B cell (primary cell): Measurements from ENCODE around the gene RARRES1. TPM values are rescaled to one million over a fixed set of nuclear protein-coding genes. Genes with fewer than 3 reads are reported as not detected.

ENCODE experiments used
- ATAC-seq: fragments of 200-7000 bp; cut with Tn5 transposase; one replicate; pipeline ENCODE4 v1.10.0; 2021; ENCODE audit warnings: low read depth, mild to moderate bottlenecking, moderate number of reproducible peaks, moderate library complexity
- CTCF ChIA-PET: fragments of 350-600 bp; sonication (Branson Sonifier 250); formaldehyde crosslinking; loops from one replicate; lab custom pipeline; 2021; ENCODE audit warnings: antibody characterized with exemption, inconsistent platforms; lab: Charles Lee
- POLR2A ChIA-PET: fragments of 350-600 bp; sonication (Branson Sonifier 250); formaldehyde crosslinking; loops from one replicate; lab custom pipeline; 2021; ENCODE audit warnings: antibody characterized with exemption; lab: Charles Lee
- DNase-seq: peaks from one replicate; pipeline ENCODE4 v3.0.0; 2013
- H2AFZ ChIP-seq: 2 replicates; pipeline ENCODE4 v1.6.1; 2012; ENCODE audit warnings: mild to moderate bottlenecking, low read depth, low read length; ENCODE audit not compliant: insufficient read depth, poor library complexity, severe bottlenecking
- H3K27ac ChIP-seq, 2 donors: 1 replicate in 1 of 2; 2 replicates in 1 of 2; pipeline ENCODE4 v1.5.1; 2012 to 2013; ENCODE audit warnings: low read length in 2 of 2, mild to moderate bottlenecking in 2 of 2, moderate library complexity in 1 of 2
- H3K27me3 ChIP-seq, 4 experiments: fragments of 200-600 bp in 1 of 4; sonication (generic) in 1 of 4; replicated peaks in 1 of 4; 1 replicate in 2 of 4; 2 replicates in 2 of 4; pipeline versions ENCODE4 v1.6.1 to v1.7.0; 2013 to 2016; ENCODE audit warnings: low read length in 3 of 4, mild to moderate bottlenecking in 2 of 4, mixed read lengths in 1 of 4, moderate library complexity in 1 of 4; ENCODE audit not compliant: insufficient read depth in 4 of 4, control insufficient read depth in 3 of 4; ENCODE audit errors: control extremely low read depth in 1 of 4
- H3K36me3 ChIP-seq, 2 experiments: replicated peaks in 1 of 2; 1 replicate in 1 of 2; 2 replicates in 1 of 2; pipeline versions ENCODE4 v1.6.1 to v1.7.1; 2013; ENCODE audit warnings: low read length in 1 of 2; ENCODE audit not compliant: insufficient read depth in 2 of 2, control insufficient read depth in 1 of 2; ENCODE audit errors: control extremely low read depth in 1 of 2, extremely low read depth in 1 of 2
- H3K4me1 ChIP-seq, 2 donors: fragments of 200-600 bp in 1 of 2; sonication (generic) in 1 of 2; 1 replicate in 1 of 2; 2 replicates in 1 of 2; pipeline versions ENCODE4 v1.5.1 to v1.6.1; 2013 to 2017; ENCODE audit warnings: low read length in 2 of 2; ENCODE audit not compliant: control insufficient read depth in 2 of 2, insufficient read depth in 2 of 2
- H3K4me2 ChIP-seq: replicated peaks from 2 replicates; pipeline ENCODE3; 2012; ENCODE audit warnings: mild to moderate bottlenecking, low read depth, low read length; ENCODE audit not compliant: poor library complexity, severe bottlenecking
- H3K4me3 ChIP-seq, 5 experiments: fragments of 200-600 bp in 1 of 5; sonication (generic) in 1 of 5; 1 replicate in 3 of 5; 2 replicates in 2 of 5; pipeline versions ENCODE4 v1.5.1 to v1.7.0; 2011 to 2016; ENCODE audit warnings: low read length in 4 of 5, mild to moderate bottlenecking in 4 of 5, low read depth in 2 of 5, control low read depth in 1 of 5, moderate library complexity in 1 of 5; ENCODE audit not compliant: insufficient read depth in 1 of 5; ENCODE audit errors: control extremely low read depth in 1 of 5, extremely low read depth in 1 of 5
- H3K79me2 ChIP-seq: fragments of 200-600 bp; sonication (generic); one replicate; pipeline ENCODE4 v1.6.0; 2016; ENCODE audit warnings: low read length; ENCODE audit not compliant: control insufficient read depth, insufficient read depth
- H3K9ac ChIP-seq: fragments of 200-600 bp; sonication (generic); 2 replicates; pipeline ENCODE4 v1.6.1; 2017; ENCODE audit warnings: mild to moderate bottlenecking, low read length, moderate library complexity
- H3K9me3 ChIP-seq, 3 donors: one replicate each; pipeline versions ENCODE4 v1.6.1 to v1.7.1; 2013; ENCODE audit warnings: low read length in 2 of 3; ENCODE audit not compliant: control insufficient read depth in 2 of 3, insufficient read depth in 1 of 3; ENCODE audit errors: control extremely low read depth in 1 of 3
- H4K20me1 ChIP-seq: 2 replicates; pipeline ENCODE4 v1.6.0; 2012; ENCODE audit warnings: mild to moderate bottlenecking, low read length; ENCODE audit not compliant: insufficient read depth, control insufficient read depth, poor library complexity, severe bottlenecking
- H3K27ac Mint-ChIP-seq: one replicate; pipeline ENCODE4 v1.8.0; 2021; ENCODE audit warnings: mixed read lengths
- H3K27me3 Mint-ChIP-seq: one replicate; pipeline ENCODE4 v1.8.0; 2021; ENCODE audit warnings: mixed read lengths
- H3K4me1 Mint-ChIP-seq: one replicate; pipeline ENCODE4 v1.8.0; 2021; ENCODE audit warnings: mixed read lengths
- H3K4me3 Mint-ChIP-seq: one replicate; pipeline ENCODE4 v1.8.0; 2021; ENCODE audit warnings: mixed read lengths
- H3K9me3 Mint-ChIP-seq: one replicate; pipeline ENCODE4 v1.8.0; 2022; ENCODE audit warnings: mixed read lengths; ENCODE audit not compliant: insufficient read depth
- CTCF ChIP-seq: fragments of 200-600 bp; IDR thresholded peaks from one replicate; pipeline ENCODE4 v1.8.0; 2022; ENCODE audit warnings: antibody characterized with exemption, mild to moderate bottlenecking
- EZH2 ChIP-seq: IDR thresholded peaks from 2 replicates; pipeline ENCODE4 v1.6.1; 2012; ENCODE audit warnings: borderline replicate concordance, low read depth, mild to moderate bottlenecking, moderate library complexity, low read length; ENCODE audit not compliant: insufficient read depth, poor library complexity, severe bottlenecking
- WGBS: methylation state at CpG from one replicate; pipeline ENCODE4 v1.1.5; 2013; ENCODE audit warnings: missing lambda C conversion rate; ENCODE audit not compliant: insufficient coverage; 5-methylcytosine and 5-hydroxymethylcytosine counted together
- intact Hi-C: fragments of 100-400 bp; cut with micrococcal nuclease; formaldehyde crosslinking; loops from one replicate; pipeline ENCODE4 v1.10.0; 2022
- polyA plus RNA-seq: library from polyadenylated mRNA; depleted of rRNA; stranded (reverse); fragments of >200 nt; gene quantifications from 2 replicates; pipeline ENCODE4 v1.2.3, GENCODE V29; 2012
- total RNA-seq, 2 donors: library from RNA; stranded (reverse); fragments of 120-200 nt in 1 of 2; gene quantifications; 1 replicate in 1 of 2; 2 replicates in 1 of 2; pipeline versions ENCODE4 v1.2.3 to v1.2.4, GENCODE V29; 2013 to 2022

Gene RARRES1
- total and polyA plus RNA-seq, 2 donors (not counting 1 experiment from before 2014, with no cell fraction given): not detected

GRCh38 chr3:158722108-158722507 lies 10.1 kb downstream of the RARRES1 start:
- DNase-seq (no peak), ATAC-seq (no peak)
- ChIA-PET POLR2A (no interaction called here), CTCF (interaction anchor here (0.7 kb wide), 1 partner anchor 64 kb away, joined by 3 read pairs; no protein-coding TSS in a partner anchor)
- Histone ChIP-seq H3K9me3 (no peaks in the 10 kb centered on the region), H3K4me2 (no peak overlapping the region), H3K9ac (no peak overlapping the region), H3K4me3 (no peak overlapping the region), H4K20me1 (no peaks in the 10 kb centered on the region), H2AFZ (no peak overlapping the region), H3K36me3 (peaks cover 0 to 2% of the 10 kb centered on the region in 2 experiments), H3K27ac (no peak overlapping the region), H3K27me3 (no peaks in the 10 kb centered on the region), H3K79me2 (no peaks in the 10 kb centered on the region), H3K4me1 (peaks cover 4 to 8% of the 10 kb centered on the region in 2 donors)
- H3K27ac Mint-ChIP-seq: no peak overlapping the region
- no peaks in the 10 kb centered on the region for H3K27me3 Mint-ChIP-seq
- TF ChIP-seq EZH2: no peak
- no peak for TF ChIP-seq CTCF
- peaks cover 12% of the 10 kb centered on the region for H3K4me1 Mint-ChIP-seq
- H3K9me3 Mint-ChIP-seq: no peaks in the 10 kb centered on the region
- no CpG with 5 or more reads among the region's 1 CpG for WGBS
- H3K4me3 Mint-ChIP-seq: no peak overlapping the region
- intact Hi-C loops: no loop called here

DNA sequence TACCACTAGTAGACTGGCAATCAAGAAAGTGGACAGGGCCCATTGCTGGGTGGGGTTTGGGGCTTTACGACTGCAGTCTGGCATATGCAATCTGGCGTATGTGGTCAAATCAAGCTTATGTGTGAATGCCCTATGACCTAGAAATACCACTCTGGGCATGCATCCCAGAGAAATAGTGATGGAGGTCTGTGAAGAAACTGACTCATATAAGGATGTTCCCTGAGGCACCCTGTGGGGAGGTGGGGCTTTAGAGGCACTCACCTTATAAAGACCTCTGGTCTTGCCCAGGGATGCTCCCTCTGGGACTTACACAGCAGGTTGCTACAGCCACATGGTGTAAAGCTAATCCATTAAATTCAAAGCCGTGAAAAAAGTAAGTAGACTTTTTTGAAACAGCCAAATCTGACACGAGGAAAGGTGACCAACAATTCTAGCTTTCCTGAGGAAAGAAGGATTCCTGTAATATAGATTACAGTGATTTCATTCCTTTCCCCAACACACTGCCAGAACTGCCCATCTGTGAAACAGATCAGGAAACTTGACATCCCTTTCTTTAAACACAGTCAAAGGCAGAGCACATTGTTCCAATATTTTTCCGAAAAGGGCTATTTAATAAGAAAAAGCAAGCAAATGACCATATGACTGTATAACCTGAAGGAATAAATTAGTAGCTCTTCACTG lies 13.6 kb downstream of the RARRES1 start:
- no peak overlapping the region for H3K27ac Mint-ChIP-seq
- TF ChIP-seq EZH2 (no peak), CTCF (no peak)
- H3K9me3 Mint-ChIP-seq: no peaks in the 10 kb centered on the region
- POLR2A ChIA-PET: interaction anchor here (0.7 kb wide), 1 partner anchor 110 kb away, joined by 5 read pairs; no protein-coding TSS in a partner anchor
- H3K9ac ChIP-seq: no peak overlapping the region
- peaks cover 2% of the 10 kb centered on the region in 2 experiments for H3K36me3 ChIP-seq
- no peak for DNase-seq
- no peak overlapping the region for H3K27ac ChIP-seq
- peaks cover 4 to 8% of the 10 kb centered on the region in 2 donors for H3K4me1 ChIP-seq
- no peaks in the 10 kb centered on the region for H3K27me3 Mint-ChIP-seq
- no peaks in the 10 kb centered on the region for H4K20me1 ChIP-seq
- WGBS: 100% methylated on average over 2 of the region's 5 CpGs
- no peak for ATAC-seq
- no peak overlapping the region for H2AFZ ChIP-seq
- H3K27me3 ChIP-seq: no peaks in the 10 kb centered on the region
- H3K79me2 ChIP-seq: no peaks in the 10 kb centered on the region
- H3K4me1 Mint-ChIP-seq: peaks cover 12% of the 10 kb centered on the region
- H3K4me3 ChIP-seq: no peak overlapping the region
- H3K4me3 Mint-ChIP-seq: no peak overlapping the region
- CTCF ChIA-PET: interaction anchor here (1.2 to 7.4 kb wide), 2 partner anchors 9 to 58 kb away, joined by 3 to 51 read pairs; no protein-coding TSS in a partner anchor
- intact Hi-C loops: no loop called here
- H3K9me3 ChIP-seq: no peaks in the 10 kb centered on the region
- no peak overlapping the region for H3K4me2 ChIP-seq
